Esophagus muscularis mucosa (tissue), 4 donors: Measurements from ENCODE around the gene AP3S2. TPM values are rescaled to one million over a fixed set of nuclear protein-coding genes. Genes with fewer than 3 reads are reported as not detected.
"Not testable (repeated sequence)": the region's sequence is repeated elsewhere in the genome, so short reads cannot be mapped to it uniquely, and the experiment has no call there.

Experiments used
- DNase-seq: peaks from one replicate; pipeline ENCODE4 v3.0.0-alpha.2; 2017; ENCODE audit errors: extremely low spot score
- H3K27ac ChIP-seq, 4 donors: fragments of 200-600 bp; sonication (generic); replicated peaks in 1 of 4; 1 replicate in 3 of 4; 2 replicates in 1 of 4; pipeline ENCODE4 v1.5.1; 2016 to 2019; ENCODE audit warnings: mild to moderate bottlenecking in 1 of 4
- H3K27me3 ChIP-seq, 4 donors: fragments of 200-600 bp; sonication (generic); one replicate each; pipeline versions ENCODE4 v1.5.1 to v1.6.0; 2016 to 2019
- H3K36me3 ChIP-seq, 4 donors: fragments of 200-600 bp; sonication (generic); one replicate each; pipeline ENCODE4 v1.5.1; 2016 to 2019
- H3K4me1 ChIP-seq, 4 donors: fragments of 200-600 bp; sonication (generic); one replicate each; pipeline ENCODE4 v1.5.1; 2016 to 2019
- H3K4me3 ChIP-seq, 4 donors: fragments of 200-600 bp; sonication (generic); 1 replicate in 2 of 4; 2 replicates in 2 of 4; pipeline ENCODE4 v1.5.1; 2016 to 2019; ENCODE audit warnings: mild to moderate bottlenecking in 4 of 4, moderate library complexity in 1 of 4
- H3K9me3 ChIP-seq, 4 donors: fragments of 200-600 bp; sonication (generic); 1 replicate in 3 of 4; 2 replicates in 1 of 4; pipeline ENCODE4 v1.5.1; 2016 to 2019
- CTCF ChIP-seq, 3 experiments: fragments of 200-600 bp in 2 of 3; fragments of 450-650 bp in 1 of 3; sonication (generic) in 2 of 3; IDR thresholded peaks; one replicate each; pipeline ENCODE4 v1.5.1; 2017 to 2019; ENCODE audit warnings: antibody characterized with exemption in 3 of 3, mild to moderate bottlenecking in 2 of 3, moderate library complexity in 1 of 3
- EP300 ChIP-seq: sonication (generic); formaldehyde crosslinking; IDR thresholded peaks from one replicate; pipeline ENCODE4 v1.6.1; 2017; ENCODE audit warnings: antibody characterized with exemption
- POLR2A ChIP-seq: fragments of 450-650 bp; IDR thresholded peaks from one replicate; pipeline ENCODE4 v1.6.1; 2017; ENCODE audit warnings: antibody characterized with exemption, moderate library complexity, mild to moderate bottlenecking, low read depth
- POLR2AphosphoS5 ChIP-seq, 2 donors: sonication (generic); formaldehyde crosslinking; IDR thresholded peaks; one replicate each; pipeline ENCODE4 v1.6.1; 2017; ENCODE audit warnings: antibody characterized with exemption in 2 of 2
- WGBS: methylation state at CpG from one replicate; pipeline ENCODE4 v1.1.5; 2018; 5-methylcytosine and 5-hydroxymethylcytosine counted together
- intact Hi-C: fragments of 100-400 bp; cut with DNase I; formaldehyde crosslinking; loops from one replicate; pipeline ENCODE4 v1.15.1; 2023
- total RNA-seq, 4 donors: library from RNA; depleted of rRNA; stranded (reverse); fragments of >200 nt; gene quantifications; one replicate each; pipeline versions ENCODE4 v1.1.0 to v1.2.1, GENCODE V29; 2016

The AP3S2 gene
- total RNA-seq, 4 donors from 2014 or later = 26.8 to 43.2 (median 37.3) TPM

GRCh38 chr15:89790206-89790605, 103.6 kb downstream of the AP3S2 start:
- intact Hi-C loops = no loop called here
- H3K4me3 ChIP-seq = no peak overlapping the region
- H3K27me3 ChIP-seq = no peaks in the 10 kb centered on the region
- no peak for DNase-seq
- no peak for TF ChIP-seq POLR2A
- TF ChIP-seq CTCF (IDR thresholded peaks at IDR 0.05) = no peak
- no peak for TF ChIP-seq EP300
- no peak for TF ChIP-seq POLR2AphosphoS5 (IDR thresholded peaks at IDR 0.05)
- H3K36me3 ChIP-seq = no peaks in the 10 kb centered on the region
- WGBS = 79% methylated on average over 10 of the region's 10 CpGs
- H3K27ac ChIP-seq = no peak overlapping the region
- H3K4me1 ChIP-seq = peaks cover 0 to 2% (median 0%) of the 10 kb centered on the region in 4 donors
- H3K9me3 ChIP-seq = peaks cover 0 to 14% (median 5%) of the 10 kb centered on the region in 4 donors

- H3K27me3 ChIP-seq, H3K4me3 ChIP-seq, H3K36me3 ChIP-seq, H3K27ac ChIP-seq, H3K4me1 ChIP-seq, intact Hi-C loops, DNase-seq: not testable (repeated sequence)
- peaks cover 0 to 14% (median 5%) of the 10 kb centered on the region in 4 donors for H3K9me3 ChIP-seq
- 97% methylated on average over 4 of the region's 4 CpGs for WGBS
These were observed 105.2 kb downstream of the AP3S2 start for GRCh38 chr15:89788585-89788984.

- H3K27me3 ChIP-seq = no peaks in the 10 kb centered on the region
- intact Hi-C loops = no loop called here
- peaks cover 0 to 14% (median 5%) of the 10 kb centered on the region in 4 donors for H3K9me3 ChIP-seq
- H3K4me1 ChIP-seq = no peaks in the 10 kb centered on the region
- TF ChIP-seq EP300 (no peak), POLR2A (no peak), POLR2AphosphoS5 (IDR thresholded peaks at IDR 0.05) (no peak), CTCF (IDR thresholded peaks at IDR 0.05) (no peak)
- H3K4me3 ChIP-seq = no peak overlapping the region
- no peak overlapping the region for H3K27ac ChIP-seq
- H3K36me3 ChIP-seq = no peaks in the 10 kb centered on the region
- no peak for DNase-seq
- 98% methylated on average over 3 of the region's 3 CpGs for WGBS
These were observed 105.8 kb downstream of the AP3S2 start for GRCh38 chr15:89787944-89788343.

- Histone ChIP-seq H3K36me3 (no peaks in the 10 kb centered on the region), H3K4me3 (no peak overlapping the region), H3K9me3 (peaks cover 0 to 14% (median 5%) of the 10 kb centered on the region in 4 donors), H3K27me3 (no peaks in the 10 kb centered on the region), H3K4me1 (no peaks in the 10 kb centered on the region), H3K27ac (no peak overlapping the region)
- TF ChIP-seq POLR2AphosphoS5 (IDR thresholded peaks at IDR 0.05) (no peak), EP300 (no peak), CTCF (IDR thresholded peaks at IDR 0.05) (no peak), POLR2A (no peak)
- intact Hi-C loops = no loop called here
- DNase-seq = no peak
These were observed 108.0 kb downstream of the AP3S2 start for GRCh38 chr15:89785774-89786140.

GRCh38 chr15:89785064-89785773, 108.6 kb downstream of the AP3S2 start:
- H3K9me3 ChIP-seq = peaks cover 0 to 14% (median 5%) of the 10 kb centered on the region in 4 donors
- no peak for DNase-seq
- no peaks in the 10 kb centered on the region for H3K4me1 ChIP-seq
- no peaks in the 10 kb centered on the region for H3K27me3 ChIP-seq
- intact Hi-C loops = no loop called here
- WGBS = 80% methylated on average over 10 of the region's 13 CpGs
- H3K27ac ChIP-seq = no peak overlapping the region
- no peaks in the 10 kb centered on the region for H3K36me3 ChIP-seq
- TF ChIP-seq POLR2AphosphoS5 (IDR thresholded peaks at IDR 0.05) (no peak), EP300 (no peak), POLR2A (no peak), CTCF (IDR thresholded peaks at IDR 0.05) (no peak)
- no peak overlapping the region for H3K4me3 ChIP-seq
